ENCODE results near the gene PSMD9. TPM values are rescaled to one million over a fixed set of nuclear protein-coding genes. Genes with fewer than 3 reads are reported as not detected.
A peak's percentile ranks its signal among the peaks of the same experiment; 100 is the strongest.

PSMD9 gene
- total RNA-seq, 2 experiments from 2014 or later: 89.2 to 142 TPM

- H3K9me2 ChIP-seq (ENCODE audit: insufficient read depth, low read length): no peaks in the 10 kb centered on the region
- no peak for DNase-seq (ENCODE audit: low spot score)
- BruUV-seq (replicated peaks): TSS peak; percentile 91
- no peaks in the 10 kb centered on the region for H4K20me1 ChIP-seq (ENCODE audit: insufficient read depth, low read length)
- intact Hi-C loops (cut with micrococcal nuclease; ENCODE audit: unreplicated experiment): loop anchor here (2.0 kb wide), 1 partner anchor 49 kb away; the partner anchor contains the start of gene PSMD9
- TF ChIP-seq EZH2phosphoT487 (IDR thresholded peaks at IDR 0.05; ENCODE audit: borderline replicate concordance, low read depth, low read length): no peak
- TF ChIP-seq CTCF (conservative IDR thresholded peaks at IDR 0.05; ENCODE audit: low read length): no peak
- peak overlapping the region; percentile 72 for H3K4me2 ChIP-seq (ENCODE audit: low read length)
- H3K79me2 ChIP-seq (ENCODE audit: insufficient read depth, low read depth, low read length): no peaks in the 10 kb centered on the region
- H3K36me3 ChIP-seq (ENCODE audit: insufficient read depth, low read length): no peaks in the 10 kb centered on the region
- no peaks in the 10 kb centered on the region for H3K9me3 ChIP-seq (ENCODE audit: low read length)
- peak overlapping the region; percentile 76 for H2AFZ ChIP-seq (ENCODE audit: low read length)
- H3K4me1 ChIP-seq (ENCODE audit: insufficient read depth, low read length, poor library complexity, severe bottlenecking): peaks cover 13% of the 10 kb centered on the region
- H3K27ac ChIP-seq (ENCODE audit: low read depth, low read length, poor library complexity, severe bottlenecking): no peak overlapping the region
- POLR2A ChIA-PET: interaction anchor here (1.1 kb wide), 1 partner anchor 54 kb away, joined by 3 read pairs; no protein-coding TSS in a partner anchor
- H3K4me3 ChIP-seq (ENCODE audit: low read depth, low read length, poor library complexity, severe bottlenecking): peak overlapping the region; percentile 71
- CTCF ChIA-PET (ENCODE audit: unreplicated experiment): no interaction called here
Measured at GRCh38 chr12:121839993-121840761, 48.4 kb upstream of the PSMD9 start.

GRCh38 chr12:121843236-121843982 lies 45.2 kb upstream of the PSMD9 start:
- H3K4me2 ChIP-seq (ENCODE audit: low read length): no peak overlapping the region
- no peaks in the 10 kb centered on the region for H4K20me1 ChIP-seq (ENCODE audit: insufficient read depth, low read length)
- no TSS peak for BruUV-seq (replicated peaks)
- DNase-seq (ENCODE audit: low spot score): no peak
- H3K79me2 ChIP-seq (ENCODE audit: insufficient read depth, low read depth, low read length): no peaks in the 10 kb centered on the region
- no peaks in the 10 kb centered on the region for H3K36me3 ChIP-seq (ENCODE audit: insufficient read depth, low read length)
- H3K9me3 ChIP-seq (ENCODE audit: low read length): no peaks in the 10 kb centered on the region
- H3K27ac ChIP-seq (ENCODE audit: low read depth, low read length, poor library complexity, severe bottlenecking): no peak overlapping the region
- CTCF ChIA-PET (ENCODE audit: unreplicated experiment): no interaction called here
- peaks cover 6% of the 10 kb centered on the region for H3K4me1 ChIP-seq (ENCODE audit: insufficient read depth, low read length, poor library complexity, severe bottlenecking)
- H3K4me3 ChIP-seq (ENCODE audit: low read depth, low read length, poor library complexity, severe bottlenecking): no peak overlapping the region
- TF ChIP-seq EZH2phosphoT487 (IDR thresholded peaks at IDR 0.05; ENCODE audit: borderline replicate concordance, low read depth, low read length) (no peak), CTCF (conservative IDR thresholded peaks at IDR 0.05; ENCODE audit: low read length) (no peak)
- no peaks in the 10 kb centered on the region for H3K9me2 ChIP-seq (ENCODE audit: insufficient read depth, low read length)
- POLR2A ChIA-PET: interaction anchor here (0.5 to 0.7 kb wide), 2 partner anchors 8 to 141 kb away, joined by 4 to 7 read pairs; no protein-coding TSS in a partner anchor
- intact Hi-C loops (cut with micrococcal nuclease; ENCODE audit: unreplicated experiment): no loop called here
- no peak overlapping the region for H2AFZ ChIP-seq (ENCODE audit: low read length)
